HG03520 (cell line): Measurements from ENCODE around the gene NR1I3.

Experiments
- ATAC-seq: cut with Tn5 transposase; IDR thresholded peaks from one replicate; pipeline ENCODE4 v1.9.1; 2021; ENCODE audit warnings: mild to moderate bottlenecking, moderate library complexity; ENCODE audit not compliant: unreplicated experiment

NR1I3 gene

DNA sequence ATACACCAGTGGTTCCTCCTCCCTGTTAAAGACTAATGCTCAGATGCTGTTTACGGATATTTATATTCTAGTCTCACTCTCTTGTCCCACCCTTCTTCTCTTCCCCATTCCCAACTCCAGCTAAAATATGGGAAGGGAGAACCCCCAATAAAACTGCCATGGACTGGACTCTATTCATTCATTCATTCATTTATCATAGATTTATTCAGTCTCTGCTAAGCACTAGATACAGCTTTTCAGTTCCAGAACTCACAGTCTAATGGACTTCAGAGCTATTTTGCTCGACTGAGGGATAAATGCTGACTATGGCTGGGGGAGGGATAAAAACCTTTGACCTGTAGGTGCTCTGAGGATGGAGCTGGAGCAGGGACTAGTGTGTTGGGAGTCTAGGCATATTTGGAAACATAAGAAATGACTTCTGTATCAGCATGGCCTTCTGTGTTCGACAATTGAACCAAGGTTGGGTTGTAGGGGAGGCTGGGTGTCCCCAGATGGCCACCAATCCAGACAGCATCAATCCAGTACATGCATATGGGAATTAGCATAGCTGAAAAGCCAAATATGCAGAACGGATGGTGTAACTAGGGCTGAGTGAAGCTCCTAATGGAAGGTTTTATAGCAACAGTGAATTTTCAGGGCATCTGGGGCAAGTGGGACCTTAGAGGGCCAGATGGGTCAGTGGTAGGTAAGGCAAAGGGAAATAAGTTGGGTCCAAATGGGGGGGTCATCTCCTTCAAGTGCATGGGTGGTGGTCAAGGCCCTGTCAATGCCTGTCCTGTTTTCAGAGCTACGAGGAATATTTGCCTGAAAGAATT lies 18.7 kb downstream of the NR1I3 start:
- ATAC-seq = no peak

DNA sequence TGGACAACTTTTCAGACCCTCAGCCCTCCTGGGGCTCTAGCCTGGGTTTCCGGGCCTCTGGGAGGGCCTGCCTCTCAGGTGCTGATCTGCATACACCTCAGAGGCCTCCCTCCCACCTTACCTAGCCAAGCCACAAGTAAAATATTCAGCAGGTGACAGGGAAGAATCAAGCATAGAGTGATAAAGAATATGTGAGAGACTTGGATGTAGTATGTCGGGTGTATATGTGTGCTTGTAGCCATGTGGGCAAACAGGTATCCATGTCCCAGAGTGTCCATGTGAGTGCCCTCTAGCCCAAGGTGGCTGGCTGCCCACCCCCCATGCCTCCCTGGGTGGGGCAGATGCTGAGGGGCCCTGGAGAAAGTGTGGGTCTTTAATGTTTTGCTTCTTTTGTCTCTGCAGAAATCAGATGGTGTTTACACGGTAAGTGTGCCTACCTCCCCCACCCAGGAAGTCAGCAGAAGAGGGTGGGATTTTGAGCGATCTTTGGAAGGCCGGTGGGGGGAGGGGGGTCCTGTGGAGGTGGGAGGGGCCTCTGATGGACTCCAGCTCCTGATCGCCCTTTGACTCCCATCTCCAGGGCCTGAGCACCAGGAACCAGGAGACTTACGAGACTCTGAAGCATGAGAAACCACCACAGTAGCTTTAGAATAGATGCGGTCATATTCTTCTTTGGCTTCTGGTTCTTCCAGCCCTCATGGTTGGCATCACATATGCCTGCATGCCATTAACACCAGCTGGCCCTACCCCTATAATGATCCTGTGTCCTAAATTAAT lies 19.5 kb downstream of the NR1I3 start:
- no peak for ATAC-seq

GRCh38 chr1:161217831-161218230 lies 20.2 kb downstream of the NR1I3 start:
- no peak for ATAC-seq

DNA sequence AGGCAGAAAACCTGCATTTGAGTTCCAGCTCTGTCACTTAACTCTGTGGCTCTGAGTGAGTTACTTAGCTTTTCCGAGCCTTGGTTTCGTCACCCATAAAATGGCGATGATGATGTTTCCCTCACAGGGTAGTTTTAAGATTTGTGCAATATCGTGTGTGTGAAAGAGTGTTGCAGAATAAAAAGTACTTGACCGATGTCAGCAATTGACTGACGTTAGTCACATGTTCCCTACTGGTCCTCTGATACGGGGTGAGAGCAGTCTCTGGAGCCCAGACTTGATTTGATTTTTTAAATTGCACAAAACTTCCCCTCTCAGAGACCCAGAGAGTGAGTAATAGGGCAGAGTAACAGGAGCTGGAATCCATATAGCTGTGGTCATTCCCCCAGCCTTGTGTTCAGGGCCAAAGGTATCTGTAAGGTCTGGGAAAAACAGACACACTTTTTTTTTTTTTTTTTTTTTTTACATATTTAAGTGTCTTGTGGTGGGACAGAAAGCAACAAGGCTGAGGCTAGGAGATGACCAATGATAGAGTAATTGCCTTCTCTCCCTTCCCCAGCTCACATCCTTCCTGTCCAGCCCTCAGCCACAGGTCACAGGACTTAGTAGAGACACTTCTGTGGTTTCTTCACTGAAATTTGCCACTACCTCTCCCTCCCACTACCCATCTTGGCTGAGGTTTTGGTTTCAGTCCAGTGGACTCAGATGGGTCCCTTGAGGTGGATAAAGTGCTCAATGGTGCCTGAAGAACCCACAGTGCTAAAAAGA lies 20.9 kb downstream of the NR1I3 start:
- ATAC-seq = peak; percentile 75

GRCh38 chr1:161215076-161215475 lies 22.9 kb downstream of the NR1I3 start, which contains the start of gene FCER1G:
Gene FCER1G, plus strand, starts transcription at chr1:161215295. Its CDS starts 27 bp downstream, at chr1:161215322.
- no peak for ATAC-seq

- ATAC-seq = no peak
These were observed 23.6 kb downstream of the NR1I3 start for GRCh38 chr1:161214369-161214768.

GRCh38 chr1:161209790-161210409 lies 28.1 kb downstream of the NR1I3 start:
- ATAC-seq = peak; percentile 53

DNA sequence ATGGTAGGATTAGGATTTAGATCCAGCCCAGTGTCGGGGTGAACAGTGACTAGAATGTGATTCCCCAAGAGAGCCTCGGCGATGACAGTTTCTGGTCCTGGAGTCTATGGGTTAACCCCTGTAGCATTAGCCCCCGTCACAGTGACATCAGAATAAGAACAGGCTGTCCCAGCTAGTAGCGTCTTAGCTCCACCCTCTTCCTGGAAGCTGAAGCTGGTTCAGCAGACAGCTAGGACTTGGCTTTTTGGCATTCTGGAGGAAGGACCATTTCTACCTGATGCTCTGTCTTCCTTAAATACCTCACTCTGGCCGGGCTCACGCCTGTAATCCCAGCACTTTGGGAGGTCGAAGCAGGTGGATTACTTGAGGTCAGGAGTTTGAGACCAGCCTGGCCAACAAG lies 30.8 kb downstream of the NR1I3 start:
- no peak for ATAC-seq

DNA sequence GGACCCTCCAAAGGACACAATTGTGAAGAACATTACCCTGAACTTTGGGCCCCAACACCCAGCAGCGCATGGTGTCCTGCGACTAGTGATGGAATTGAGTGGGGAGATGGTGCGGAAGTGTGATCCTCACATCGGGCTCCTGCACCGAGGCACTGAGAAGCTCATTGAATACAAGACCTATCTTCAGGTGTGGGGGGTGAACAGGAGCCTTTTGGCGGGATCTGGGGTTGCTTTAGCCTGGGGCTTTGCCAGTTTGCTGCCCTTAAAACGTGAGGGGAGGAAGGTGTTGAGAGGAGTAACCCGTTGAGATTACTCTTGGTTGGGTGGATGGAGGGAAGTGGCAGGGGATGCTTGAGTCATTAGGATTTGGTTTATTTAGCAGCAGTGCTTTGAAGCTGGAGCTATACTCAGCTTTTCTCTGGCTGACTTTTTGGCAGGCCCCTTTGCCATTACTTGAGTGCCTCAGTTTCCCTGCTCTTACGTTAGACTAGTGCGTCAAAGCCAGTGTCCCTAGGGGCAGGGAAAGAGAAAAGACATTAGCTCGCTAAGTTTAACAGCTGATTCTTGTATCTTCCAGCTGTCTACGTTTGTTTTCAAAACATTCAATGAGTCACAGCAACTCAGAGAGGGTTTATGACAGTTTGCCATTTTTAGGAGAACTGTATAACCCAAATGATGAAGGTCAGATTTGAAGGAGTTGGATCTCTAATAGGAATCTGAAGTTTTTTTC lies 31.4 kb downstream of the NR1I3 start:
- no peak for ATAC-seq

- ATAC-seq = peak; percentile 97
These were observed 35.9 kb downstream of the NR1I3 start, which contains the start of gene NDUFS2 for GRCh38 chr1:161201836-161202712. Gene NDUFS2, plus strand, starts transcription at chr1:161202367. Its CDS starts 19 bp downstream, at chr1:161202386.

GRCh38 chr1:161200992-161201835 lies 36.8 kb downstream of the NR1I3 start:
- no peak for ATAC-seq

DNA sequence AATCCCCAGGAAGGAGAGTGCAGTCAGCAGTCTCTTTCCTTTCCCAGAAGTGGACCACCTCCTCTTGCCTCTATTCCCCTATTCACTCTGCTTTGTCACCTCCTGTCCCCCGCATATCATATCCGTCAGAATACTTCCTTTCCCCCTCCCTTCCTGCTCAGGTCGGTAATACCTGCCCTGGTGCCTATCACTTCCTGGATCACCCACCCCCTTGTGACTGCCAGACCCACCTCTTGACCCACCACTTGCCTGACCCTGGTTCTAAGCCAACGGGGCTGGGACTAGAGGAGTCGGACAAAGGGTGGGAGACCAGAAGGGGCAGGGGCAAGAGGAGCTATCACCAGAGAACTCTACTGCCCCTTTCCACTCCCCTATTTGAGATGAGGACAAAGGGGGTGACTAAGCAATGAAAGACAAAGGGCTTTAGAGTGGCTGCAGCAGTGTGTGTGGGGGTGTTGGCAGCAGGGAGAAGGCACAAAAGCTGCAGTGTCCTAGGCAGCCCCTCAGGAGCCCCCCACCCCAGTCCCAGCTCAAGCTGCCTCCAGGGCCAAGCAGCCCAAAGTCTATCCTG lies 37.5 kb downstream of the NR1I3 start:
- no peak for ATAC-seq

DNA sequence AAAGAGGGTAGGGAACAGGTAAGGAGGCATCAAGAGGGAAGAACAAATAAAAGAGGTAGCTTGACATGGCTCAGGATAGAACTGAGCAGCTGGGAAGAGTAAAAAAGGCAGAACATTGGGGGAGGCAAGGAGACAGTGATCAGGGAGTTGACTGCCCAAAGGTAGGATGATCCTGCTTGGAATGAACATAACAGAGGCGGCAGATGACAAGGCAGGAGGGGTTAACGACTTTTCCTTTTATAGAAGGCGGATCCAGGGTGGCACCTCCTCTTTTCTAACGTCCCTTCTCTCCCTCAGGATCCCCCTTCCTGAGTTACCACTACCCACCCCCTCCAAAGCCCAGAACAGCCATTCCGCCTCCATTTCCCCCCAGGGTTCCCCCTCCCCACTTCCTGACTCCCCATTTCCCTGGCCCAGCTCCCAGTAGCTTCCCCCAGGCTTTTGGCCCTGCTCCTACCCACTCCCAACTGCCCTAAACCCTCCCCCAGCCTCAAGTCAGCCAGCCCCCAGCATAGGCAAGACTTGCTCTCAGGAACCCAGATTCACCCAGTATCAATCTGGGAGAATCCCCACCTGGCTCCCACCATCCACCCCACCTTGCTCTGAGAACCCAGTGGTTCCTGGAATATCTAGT lies 38.4 kb downstream of the NR1I3 start:
- ATAC-seq = no peak

DNA sequence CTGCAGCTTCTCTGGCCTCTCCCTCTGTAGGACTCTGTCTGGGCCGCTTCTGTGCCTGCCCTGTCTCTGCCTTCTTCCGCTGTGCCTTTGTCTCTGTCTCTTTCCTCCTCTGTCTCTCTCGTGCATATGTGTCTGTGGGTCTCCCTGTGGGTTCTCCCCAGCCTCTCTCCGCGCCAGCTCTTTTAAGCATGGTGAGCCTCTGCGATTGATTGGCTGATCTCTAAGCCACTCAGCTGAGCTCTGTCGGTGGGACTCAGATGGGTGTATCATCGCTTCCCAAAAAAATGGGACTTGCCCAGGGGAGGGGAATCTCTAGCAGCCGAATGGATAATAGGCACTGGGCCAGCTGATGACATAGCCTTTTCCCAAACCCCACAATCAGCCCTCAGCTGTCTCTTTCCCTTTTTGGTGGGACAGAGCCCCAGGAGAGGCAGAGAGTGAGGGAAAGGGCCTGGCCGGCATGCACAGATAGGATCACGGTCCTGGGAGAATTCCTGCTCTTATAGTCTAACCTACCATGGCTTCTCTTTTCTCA lies 39.0 kb downstream of the NR1I3 start, which contains the start of gene ADAMTS4:
Gene ADAMTS4 (minus strand): TSS at position 158 of the 535 bp plus-strand sequence. CDS start 427 bp downstream, outside the sequence.
- ATAC-seq = no peak

GRCh38 chr1:161198194-161198896 lies 39.7 kb downstream of the NR1I3 start:
- ATAC-seq = no peak

DNA sequence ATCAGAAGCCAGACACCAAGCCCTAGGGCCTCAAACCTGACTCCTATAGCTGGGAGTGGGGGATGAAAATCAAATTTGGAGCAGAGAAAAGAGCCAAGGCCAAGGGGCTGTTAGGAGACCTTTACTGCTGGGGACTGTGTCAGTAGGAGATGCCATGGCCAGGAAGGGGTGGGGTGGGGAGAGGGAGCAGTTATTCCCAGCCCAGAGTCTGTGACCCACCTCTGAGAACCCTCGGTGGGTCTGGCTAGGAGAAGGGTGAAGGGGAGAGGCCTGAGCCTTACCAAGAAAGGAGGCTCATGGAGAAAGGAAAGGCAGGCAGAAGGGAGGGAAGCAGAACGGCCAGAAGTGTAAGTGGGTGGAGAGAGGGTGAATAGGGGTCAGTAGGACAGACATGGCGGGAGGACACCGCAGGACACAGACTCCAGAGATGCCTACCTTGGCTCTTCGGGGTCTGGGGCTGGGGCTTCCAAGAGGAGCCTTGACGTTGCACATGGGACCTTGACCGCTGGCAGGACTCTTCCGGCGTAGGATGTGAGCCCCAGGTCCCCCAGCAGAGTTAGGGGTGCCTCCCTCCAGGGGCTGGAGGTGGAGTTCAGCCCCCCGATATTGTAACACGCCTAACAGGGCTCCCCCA lies 40.3 kb downstream of the NR1I3 start:
- ATAC-seq = no peak
